Right lobe of liver (tissue), 6 donors: ENCODE results near the gene WDR18. TPM values are rescaled to one million over a fixed set of nuclear protein-coding genes. Genes with fewer than 3 reads are reported as not detected.

Source experiments
- ATAC-seq, 4 donors: fragments of 200-7000 bp; cut with Tn5 transposase; one replicate each; pipeline ENCODE4 v1.9.1; 2020; ENCODE audit warnings: mild to moderate bottlenecking in 4 of 4, moderate library complexity in 4 of 4
- DNase-seq, 3 donors: peaks; one replicate each; pipeline ENCODE4 v3.0.0-alpha.2; 2020
- H3K27ac ChIP-seq, 3 donors: fragments of 200-600 bp; one replicate each; pipeline ENCODE4 v1.8.0; 2022
- H3K27me3 ChIP-seq, 2 donors: fragments of 200-600 bp; one replicate each; pipeline ENCODE4 v1.8.0; 2022
- H3K36me3 ChIP-seq, 4 donors: fragments of 200-600 bp; sonication (generic) in 1 of 4; one replicate each; pipeline versions ENCODE4 v1.5.1 to v1.8.0; 2017 to 2022; ENCODE audit warnings: control low read depth in 1 of 4
- H3K4me1 ChIP-seq, 4 donors: fragments of 200-600 bp; sonication (generic) in 1 of 4; one replicate each; pipeline versions ENCODE4 v1.5.1 to v1.8.0; 2017 to 2022; ENCODE audit warnings: control low read depth in 1 of 4
- H3K4me3 ChIP-seq, 3 donors: fragments of 200-600 bp; one replicate each; pipeline ENCODE4 v1.8.0; 2022
- H3K9me3 ChIP-seq, 4 donors: fragments of 200-600 bp; sonication (generic) in 1 of 4; one replicate each; pipeline versions ENCODE4 v1.5.1 to v1.8.0; 2017 to 2022; ENCODE audit warnings: control low read depth in 1 of 4
- POLR2A ChIP-seq: fragments of 450-650 bp; IDR thresholded peaks from one replicate; pipeline ENCODE4 v1.6.1; 2017; ENCODE audit warnings: antibody characterized with exemption, mild to moderate bottlenecking
- WGBS: methylation state at CpG from one replicate; pipeline ENCODE4 v1.1.6; 2018; ENCODE audit warnings: low coverage, low lambda C conversion rate; ENCODE audit not compliant: insufficient coverage; ENCODE audit errors: missing lambda C conversion rate; 5-methylcytosine and 5-hydroxymethylcytosine counted together
- intact Hi-C, 2 donors: fragments of 100-400 bp; cut with DNase I; formaldehyde crosslinking; loops; one replicate each; pipeline versions ENCODE4 v1.11.2 to v1.14.1; 2022
- total RNA-seq, 6 experiments: library from RNA; depleted of rRNA in 2 of 6; stranded (reverse); fragments of >200 nt in 2 of 6; fragmentation: NEBNext Ultra II Directional in 3 of 6; extraction: Animal tissue kit (Norgen Biotek cat#: 25700) in 3 of 6; gene quantifications; one replicate each; pipeline versions ENCODE4 v1.1.0 to v1.2.4, GENCODE V29; 2016 to 2023
- TF ChIP-seq, protein P1 (sequence below), 4 donors: fragments of 200-600 bp in 3 of 4; fragments of 450-650 bp in 1 of 4; IDR thresholded peaks; one replicate each; pipeline versions ENCODE4 v1.5.1 to v1.8.0; 2016 to 2022; ENCODE audit warnings: antibody characterized with exemption in 4 of 4, mild to moderate bottlenecking in 2 of 4
- donor health status: DM: no; HTN: yes; CAD: no.
- donor health status: DM: no; HTN: no; CAD: no.
- donor health status: DM: no; HTN: no; CAD: no.
- donor health status: DM: no; HTN: yes; CAD: no.
- donor health status: DM: no; HTN: yes; CAD: no.

The WDR18 gene
- total RNA-seq, 6 experiments from 2014 or later = 19.0 to 56.2 (median 29.7) TPM

- no peaks in the 10 kb centered on the region for H3K9me3 ChIP-seq
- H3K4me3 ChIP-seq = peak overlapping the region in 1 of 3 donors; percentile 17
- DNase-seq (peak in 1 of 3 donors; percentile 18), ATAC-seq (peak in 1 of 4 donors; percentile 8)
- peaks cover 0 to 44% (median 7%) of the 10 kb centered on the region in 4 donors for H3K4me1 ChIP-seq
- no peaks in the 10 kb centered on the region for H3K36me3 ChIP-seq
- intact Hi-C loops = loop anchor here in 1 of 2 donors (10.0 kb wide), 1 partner anchor 138 kb away; the partner anchor contains the start of genes CFD and ELANE
- H3K27me3 ChIP-seq = peaks cover 0 to 3% of the 10 kb centered on the region in 2 donors
- TF ChIP-seq, protein P1, sequence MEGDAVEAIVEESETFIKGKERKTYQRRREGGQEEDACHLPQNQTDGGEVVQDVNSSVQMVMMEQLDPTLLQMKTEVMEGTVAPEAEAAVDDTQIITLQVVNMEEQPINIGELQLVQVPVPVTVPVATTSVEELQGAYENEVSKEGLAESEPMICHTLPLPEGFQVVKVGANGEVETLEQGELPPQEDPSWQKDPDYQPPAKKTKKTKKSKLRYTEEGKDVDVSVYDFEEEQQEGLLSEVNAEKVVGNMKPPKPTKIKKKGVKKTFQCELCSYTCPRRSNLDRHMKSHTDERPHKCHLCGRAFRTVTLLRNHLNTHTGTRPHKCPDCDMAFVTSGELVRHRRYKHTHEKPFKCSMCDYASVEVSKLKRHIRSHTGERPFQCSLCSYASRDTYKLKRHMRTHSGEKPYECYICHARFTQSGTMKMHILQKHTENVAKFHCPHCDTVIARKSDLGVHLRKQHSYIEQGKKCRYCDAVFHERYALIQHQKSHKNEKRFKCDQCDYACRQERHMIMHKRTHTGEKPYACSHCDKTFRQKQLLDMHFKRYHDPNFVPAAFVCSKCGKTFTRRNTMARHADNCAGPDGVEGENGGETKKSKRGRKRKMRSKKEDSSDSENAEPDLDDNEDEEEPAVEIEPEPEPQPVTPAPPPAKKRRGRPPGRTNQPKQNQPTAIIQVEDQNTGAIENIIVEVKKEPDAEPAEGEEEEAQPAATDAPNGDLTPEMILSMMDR (IDR thresholded peaks at IDR 0.05) = no peak
- no peak for TF ChIP-seq POLR2A
- peak overlapping the region in 2 of 3 donors; percentile 16 to 91 for H3K27ac ChIP-seq
- 45% methylated on average over 10 of the region's 13 CpGs for WGBS
Observed at GRCh38 chr19:992670-993055, 8.5 kb downstream of the WDR18 start.

DNA sequence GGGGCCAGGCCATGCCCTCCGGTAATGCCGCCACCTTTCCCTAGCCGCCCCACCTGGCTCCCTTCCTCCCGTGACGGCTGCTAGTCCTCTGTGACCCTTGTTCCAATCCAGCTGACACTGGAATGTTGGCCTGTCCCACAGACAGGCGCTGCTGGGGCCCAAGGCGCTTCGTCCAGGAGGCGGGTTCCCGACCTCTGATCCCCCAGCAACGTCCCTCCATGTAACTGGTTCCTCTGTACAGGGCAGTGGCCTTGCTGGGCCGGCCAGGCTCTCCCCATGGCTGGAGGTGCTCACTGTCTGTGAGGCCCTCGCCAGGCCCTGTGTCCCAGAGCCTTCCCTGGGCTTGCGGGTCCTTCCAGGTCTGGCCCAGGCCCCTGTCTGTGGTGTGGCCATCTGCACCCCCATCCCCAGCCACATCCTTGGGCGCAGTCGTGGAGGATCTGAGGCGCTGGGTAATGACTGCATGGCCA, 9.3 kb downstream of the WDR18 start:
- peaks cover 0 to 11% of the 10 kb centered on the region in 2 donors for H3K27me3 ChIP-seq
- DNase-seq = peak; percentile 57 to 91 (median 90)

GRCh38 chr19:993831-994393, 9.8 kb downstream of the WDR18 start:
- ATAC-seq (peak; percentile 11 to 51 (median 34)), DNase-seq (peak; percentile 47 to 83 (median 81))
- no peak overlapping the region for H3K4me3 ChIP-seq
- TF ChIP-seq POLR2A = no peak
- TF ChIP-seq, protein P1 (IDR thresholded peaks at IDR 0.05) = no peak
- peaks cover 0 to 44% (median 7%) of the 10 kb centered on the region in 4 donors for H3K4me1 ChIP-seq
- 30% methylated on average over 2 of the region's 43 CpGs for WGBS
- intact Hi-C loops = loop anchor here in 1 of 2 donors (10.0 kb wide), 1 partner anchor 139 kb away; the partner anchor contains the start of genes CFD and ELANE
- peaks cover 0 to 11% of the 10 kb centered on the region in 2 donors for H3K27me3 ChIP-seq
- peak overlapping the region in 2 of 3 donors; percentile 16 to 91 for H3K27ac ChIP-seq
- H3K36me3 ChIP-seq = no peaks in the 10 kb centered on the region
- no peaks in the 10 kb centered on the region for H3K9me3 ChIP-seq

More for the DNA sequence above, 9.3 kb downstream of the WDR18 start:
- intact Hi-C loops = loop anchor here in 1 of 2 donors (10.0 kb wide), 1 partner anchor 139 kb away; the partner anchor contains the start of genes CFD and ELANE
- Histone ChIP-seq H3K9me3 (no peaks in the 10 kb centered on the region), H3K4me1 (peaks cover 0 to 44% (median 7%) of the 10 kb centered on the region in 4 donors), H3K4me3 (peak overlapping the region in 1 of 3 donors; percentile 17), H3K36me3 (no peaks in the 10 kb centered on the region), H3K27ac (peak overlapping the region in 2 of 3 donors; percentile 16 to 91)
- TF ChIP-seq POLR2A = no peak
- TF ChIP-seq, protein P1 (IDR thresholded peaks at IDR 0.05) = no peak
- 29% methylated on average over 4 of the region's 17 CpGs for WGBS
- peak; percentile 54 to 74 (median 64) for ATAC-seq

GRCh38 chr19:994516-994915, 10.4 kb downstream of the WDR18 start:
- intact Hi-C loops = loop anchor here in 1 of 2 donors (10.0 kb wide), 1 partner anchor 140 kb away; the partner anchor contains the start of genes CFD and ELANE
- H3K27ac ChIP-seq = peak overlapping the region in 1 of 3 donors; percentile 91
- 92% methylated on average over 7 of the region's 18 CpGs for WGBS

More at GRCh38 chr19:994516-994915, 10.4 kb downstream of the WDR18 start:
- peak in 1 of 3 donors; percentile 26 for DNase-seq
- Histone ChIP-seq H3K27me3 (peaks cover 0 to 11% of the 10 kb centered on the region in 2 donors), H3K4me3 (no peak overlapping the region), H3K36me3 (no peaks in the 10 kb centered on the region), H3K9me3 (no peaks in the 10 kb centered on the region), H3K4me1 (peaks cover 0 to 44% (median 7%) of the 10 kb centered on the region in 4 donors)
- TF ChIP-seq POLR2A = no peak
- TF ChIP-seq, protein P1 (IDR thresholded peaks at IDR 0.05) = no peak
- no peak for ATAC-seq
